Measurements from ENCODE around the gene CDH16.
A peak's percentile ranks its signal among the peaks of the same experiment; 100 is the strongest.

DNA sequence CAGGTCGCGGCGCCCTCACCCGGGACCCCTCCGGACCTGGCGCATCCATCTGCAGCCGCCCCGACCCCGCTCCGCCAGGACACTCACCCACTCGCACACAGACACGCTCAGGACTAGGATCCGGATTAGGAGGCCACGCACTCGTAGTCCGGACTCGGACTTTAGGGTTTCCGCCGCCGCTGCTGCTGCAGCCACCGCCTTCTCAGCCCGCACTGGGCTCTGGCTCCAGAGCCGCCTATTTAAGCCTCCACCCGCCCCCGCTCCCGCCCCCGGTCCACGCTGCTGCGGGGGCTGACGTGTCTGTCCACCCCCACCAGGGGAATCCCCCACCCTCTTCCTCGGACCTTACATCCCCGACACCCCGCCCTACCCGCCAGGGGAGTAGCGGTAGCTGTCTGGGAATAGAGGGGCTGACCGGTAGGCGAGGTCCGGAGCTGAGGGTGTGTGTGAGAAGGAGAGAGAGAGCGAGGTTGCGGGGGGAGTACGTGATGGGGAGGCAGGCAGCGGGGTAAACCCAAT lies 6.7 kb upstream of the CDH16 start, which contains the start of gene RRAD:
- TF ChIP-seq, protein P1, sequence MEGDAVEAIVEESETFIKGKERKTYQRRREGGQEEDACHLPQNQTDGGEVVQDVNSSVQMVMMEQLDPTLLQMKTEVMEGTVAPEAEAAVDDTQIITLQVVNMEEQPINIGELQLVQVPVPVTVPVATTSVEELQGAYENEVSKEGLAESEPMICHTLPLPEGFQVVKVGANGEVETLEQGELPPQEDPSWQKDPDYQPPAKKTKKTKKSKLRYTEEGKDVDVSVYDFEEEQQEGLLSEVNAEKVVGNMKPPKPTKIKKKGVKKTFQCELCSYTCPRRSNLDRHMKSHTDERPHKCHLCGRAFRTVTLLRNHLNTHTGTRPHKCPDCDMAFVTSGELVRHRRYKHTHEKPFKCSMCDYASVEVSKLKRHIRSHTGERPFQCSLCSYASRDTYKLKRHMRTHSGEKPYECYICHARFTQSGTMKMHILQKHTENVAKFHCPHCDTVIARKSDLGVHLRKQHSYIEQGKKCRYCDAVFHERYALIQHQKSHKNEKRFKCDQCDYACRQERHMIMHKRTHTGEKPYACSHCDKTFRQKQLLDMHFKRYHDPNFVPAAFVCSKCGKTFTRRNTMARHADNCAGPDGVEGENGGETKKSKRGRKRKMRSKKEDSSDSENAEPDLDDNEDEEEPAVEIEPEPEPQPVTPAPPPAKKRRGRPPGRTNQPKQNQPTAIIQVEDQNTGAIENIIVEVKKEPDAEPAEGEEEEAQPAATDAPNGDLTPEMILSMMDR (IDR thresholded peaks at IDR 0.05; ENCODE audit: insufficient read depth, low read depth, low read length), result no peak
- peak; percentile 94 for TF ChIP-seq EZH2 (IDR thresholded peaks at IDR 0.05; ENCODE audit: insufficient read depth, low read length)
